AG10803 (cell line): ENCODE results near the gene NOLC1.

Experiments
- DNase-seq: peaks from one replicate; pipeline ENCODE4 v3.0.0; 2010; ENCODE audit warnings: low read depth
- H3K4me3 ChIP-seq: 2 replicates; pipeline ENCODE4 v1.5.1; 2011; ENCODE audit warnings: mild to moderate bottlenecking, low read length, control low read depth
- TF ChIP-seq, protein P1 (sequence below): conservative IDR thresholded peaks from 2 replicates; pipeline ENCODE4 v1.5.1; 2011; ENCODE audit warnings: mild to moderate bottlenecking, low read length, control low read depth, inconsistent platforms

The NOLC1 gene

DNA sequence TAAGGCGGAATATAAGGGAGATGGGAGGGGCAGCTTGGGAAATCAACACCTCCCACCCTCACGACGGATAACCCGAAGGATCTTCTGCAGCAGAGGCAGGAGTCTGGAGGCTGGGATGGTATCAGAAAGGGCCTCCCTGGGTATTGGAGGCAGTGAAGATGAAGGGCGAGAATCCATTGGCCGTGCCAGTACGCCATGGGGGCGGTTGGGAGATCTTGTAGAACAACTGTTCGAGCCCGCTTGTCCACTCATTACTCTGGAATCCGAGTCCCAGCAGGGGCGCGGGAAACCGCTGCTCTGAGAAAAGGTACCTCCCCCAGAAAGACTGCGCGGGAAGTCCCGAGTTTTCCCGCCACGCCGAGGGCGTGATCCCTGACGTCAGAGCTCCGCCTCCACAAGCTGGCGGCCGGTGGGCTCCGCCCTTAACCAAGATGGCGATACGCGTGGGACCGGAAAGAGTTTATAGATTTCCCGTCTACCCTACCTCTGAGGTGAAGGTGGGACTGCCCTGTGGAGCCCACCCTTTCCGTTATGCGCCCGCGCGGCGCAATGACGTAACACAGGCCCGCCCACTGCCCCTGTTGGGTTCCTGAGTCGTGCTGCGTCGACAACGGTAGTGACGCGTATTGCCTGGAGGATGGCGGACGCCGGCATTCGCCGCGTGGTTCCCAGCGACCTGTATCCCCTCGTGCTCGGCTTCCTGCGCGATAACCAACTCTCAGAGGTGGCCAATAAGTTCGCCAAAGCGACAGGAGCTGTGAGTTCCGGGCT, at the start of gene NOLC1:
Gene NOLC1, plus strand, starts transcription at position 616 of the 771 bp plus-strand sequence. Its CDS starts 22 bp downstream, at position 638.
- H3K4me3 ChIP-seq: peak within 1 kb of the TSS; percentile 96
- peak; percentile 98 for DNase-seq
- TF ChIP-seq, protein P1, sequence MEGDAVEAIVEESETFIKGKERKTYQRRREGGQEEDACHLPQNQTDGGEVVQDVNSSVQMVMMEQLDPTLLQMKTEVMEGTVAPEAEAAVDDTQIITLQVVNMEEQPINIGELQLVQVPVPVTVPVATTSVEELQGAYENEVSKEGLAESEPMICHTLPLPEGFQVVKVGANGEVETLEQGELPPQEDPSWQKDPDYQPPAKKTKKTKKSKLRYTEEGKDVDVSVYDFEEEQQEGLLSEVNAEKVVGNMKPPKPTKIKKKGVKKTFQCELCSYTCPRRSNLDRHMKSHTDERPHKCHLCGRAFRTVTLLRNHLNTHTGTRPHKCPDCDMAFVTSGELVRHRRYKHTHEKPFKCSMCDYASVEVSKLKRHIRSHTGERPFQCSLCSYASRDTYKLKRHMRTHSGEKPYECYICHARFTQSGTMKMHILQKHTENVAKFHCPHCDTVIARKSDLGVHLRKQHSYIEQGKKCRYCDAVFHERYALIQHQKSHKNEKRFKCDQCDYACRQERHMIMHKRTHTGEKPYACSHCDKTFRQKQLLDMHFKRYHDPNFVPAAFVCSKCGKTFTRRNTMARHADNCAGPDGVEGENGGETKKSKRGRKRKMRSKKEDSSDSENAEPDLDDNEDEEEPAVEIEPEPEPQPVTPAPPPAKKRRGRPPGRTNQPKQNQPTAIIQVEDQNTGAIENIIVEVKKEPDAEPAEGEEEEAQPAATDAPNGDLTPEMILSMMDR: no peak

DNA sequence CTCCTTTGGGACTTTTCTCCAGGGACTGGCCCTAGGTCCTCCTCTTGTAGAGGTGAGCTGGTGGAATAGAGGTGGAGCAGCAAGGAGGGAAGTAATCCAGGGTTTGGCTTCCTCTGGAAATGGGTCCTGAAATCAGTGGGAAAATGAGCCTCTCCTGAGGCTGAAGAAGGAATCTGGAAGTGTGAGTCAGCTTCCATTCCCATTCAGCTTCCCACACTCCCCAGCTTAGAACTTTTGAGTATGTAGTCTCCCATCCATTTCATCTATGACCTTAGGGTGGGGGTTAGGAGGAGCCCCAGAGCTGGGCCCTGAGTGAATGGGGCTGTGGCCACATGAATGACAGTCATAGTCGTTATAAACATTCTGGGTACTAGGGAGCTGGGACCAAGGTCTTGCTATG, 49.8 kb upstream of the NOLC1 start:
- H3K4me3 ChIP-seq: no peak overlapping the region
- DNase-seq: no peak
- TF ChIP-seq, protein P1: no peak

DNA sequence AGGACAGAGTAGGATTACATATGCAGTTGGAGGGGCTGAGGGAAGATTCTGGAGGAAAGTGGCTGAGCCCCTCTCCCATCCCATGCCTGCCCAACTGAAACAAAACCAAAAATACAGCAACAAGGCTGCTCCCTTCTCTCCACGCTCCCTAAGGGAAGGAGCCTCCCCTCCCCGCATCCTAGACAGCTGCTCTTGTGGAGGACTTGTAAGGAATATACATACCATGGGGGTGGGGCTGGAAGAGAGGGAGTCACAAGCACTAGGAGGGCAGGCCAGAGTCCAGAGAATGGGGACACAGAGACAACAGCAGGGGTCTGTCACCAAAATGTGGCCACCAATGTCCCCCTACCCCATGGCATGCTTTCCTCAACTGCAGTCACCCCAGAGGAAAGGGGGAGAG, 45.2 kb upstream of the NOLC1 start:
- TF ChIP-seq, protein P1: no peak
- H3K4me3 ChIP-seq: no peak overlapping the region
- no peak for DNase-seq

DNA sequence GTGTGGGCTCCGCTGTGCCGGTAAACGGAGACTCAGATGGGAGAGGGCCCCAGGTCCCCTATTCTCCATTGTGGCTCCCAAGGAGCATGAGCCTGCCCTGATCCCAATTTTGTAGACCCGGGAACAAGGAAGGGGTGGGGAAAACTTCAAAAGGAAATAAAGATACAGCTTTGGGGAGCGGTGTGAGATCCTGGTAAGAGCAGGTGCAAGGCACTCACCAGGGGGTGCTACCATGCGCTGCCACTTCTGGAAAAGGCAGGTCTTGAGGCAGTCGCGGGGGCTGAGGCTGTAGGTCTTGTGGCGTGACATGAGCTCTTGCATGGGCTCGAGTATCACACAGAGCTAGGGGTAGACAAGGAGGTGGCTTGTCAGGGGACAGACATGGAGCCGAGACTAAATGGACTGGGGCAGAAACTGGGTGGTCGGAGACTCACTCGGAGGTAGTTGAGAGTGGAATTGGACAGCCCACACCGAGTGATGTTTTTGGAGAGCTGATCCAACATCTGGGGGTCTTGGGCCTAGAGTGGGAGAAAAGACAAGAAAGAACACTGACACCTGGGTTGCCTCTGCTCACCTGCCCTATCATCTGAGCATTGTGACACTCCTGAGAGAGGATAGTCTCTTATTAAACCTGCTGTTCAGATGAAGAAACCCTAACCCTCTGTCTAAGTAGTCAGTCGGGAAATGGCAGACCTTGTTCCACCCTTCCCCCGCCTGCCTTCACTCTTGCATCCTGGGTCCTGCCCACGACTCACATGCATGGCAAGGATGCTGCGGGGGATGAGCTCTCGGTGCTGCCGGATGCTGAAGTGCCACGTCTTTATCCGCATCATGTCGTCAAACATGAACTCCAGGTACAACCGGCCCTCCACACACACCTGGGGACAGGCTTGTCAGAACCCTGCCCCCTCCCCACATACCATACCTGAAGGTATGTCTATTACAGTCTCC, 42.7 kb upstream of the NOLC1 start:
- DNase-seq: no peak

DNA sequence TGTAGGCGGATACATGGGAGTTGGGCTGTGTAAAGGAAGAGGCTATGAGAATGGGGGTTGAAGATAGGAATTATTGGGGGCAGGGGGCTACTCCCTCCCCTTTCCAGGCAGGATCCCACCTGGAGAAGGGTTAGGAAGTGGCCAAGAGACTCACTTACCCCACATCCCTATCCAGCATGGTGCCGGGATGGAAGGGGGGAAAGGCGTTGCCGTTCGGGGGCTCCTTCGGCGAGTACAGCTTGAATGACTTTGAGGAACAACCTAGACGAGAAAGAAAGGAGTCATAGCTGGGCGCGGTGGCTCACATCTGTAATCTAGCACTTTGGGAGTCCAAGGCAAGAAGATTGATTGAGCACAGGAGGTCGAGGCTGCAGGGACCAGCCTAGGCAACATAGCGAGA, 40.9 kb upstream of the NOLC1 start:
- H3K4me3 ChIP-seq: no peak overlapping the region
- no peak for DNase-seq
- TF ChIP-seq, protein P1: no peak

More for the DNA sequence above, 42.7 kb upstream of the NOLC1 start:
- no peak overlapping the region for H3K4me3 ChIP-seq
- TF ChIP-seq, protein P1: no peak

DNA sequence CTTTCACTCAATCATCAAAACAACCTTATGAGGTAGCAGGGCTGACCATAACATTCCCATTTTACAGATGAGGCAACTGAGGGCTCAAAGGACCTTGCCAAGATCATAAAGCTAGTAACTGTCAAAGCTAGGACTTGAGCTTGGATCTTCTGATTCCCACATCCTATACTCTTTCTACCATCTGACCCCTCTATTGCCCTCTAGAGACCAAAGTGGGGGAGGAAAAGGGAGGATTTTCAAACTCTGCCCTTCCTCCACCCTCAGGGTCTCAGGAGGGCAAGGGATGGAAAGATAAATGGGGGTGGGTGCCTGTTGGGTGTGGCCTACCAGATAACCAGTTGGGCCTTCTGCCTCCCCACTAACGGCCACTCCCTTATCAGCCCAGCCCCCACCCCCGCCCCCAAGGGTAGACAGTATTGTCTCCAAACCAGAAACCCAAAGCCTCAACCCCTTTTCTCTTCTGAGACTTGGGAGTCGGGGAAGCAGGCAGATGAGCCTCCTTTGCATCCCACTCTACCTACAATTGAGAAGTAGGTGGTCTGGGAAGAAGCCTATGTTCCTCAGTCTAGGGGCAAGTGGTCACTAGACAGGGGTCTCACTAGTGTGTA, 39.9 kb upstream of the NOLC1 start:
- DNase-seq: no peak
- H3K4me3 ChIP-seq: peak overlapping the region; percentile 80
- TF ChIP-seq, protein P1: peak; percentile 25; the same call in 1 of the 2 replicates
